Measurements from ENCODE around the gene PANX2.
A peak's percentile ranks its signal among the peaks of the same experiment; 100 is the strongest.

Gene PANX2

GRCh38 chr22:50216055-50216683 lies 45.6 kb downstream of the PANX2 start:
- no peak for DNase-seq (ENCODE audit: low spot score)

GRCh38 chr22:50216684-50217520 lies 46.4 kb downstream of the PANX2 start:
- no peak for DNase-seq (ENCODE audit: low spot score)

GRCh38 chr22:50217543-50218152 lies 47.1 kb downstream of the PANX2 start:
- no peak for DNase-seq (ENCODE audit: low spot score)

GRCh38 chr22:50218153-50218995 lies 47.8 kb downstream of the PANX2 start:
- DNase-seq (ENCODE audit: low spot score), result no peak

GRCh38 chr22:50218996-50219727 lies 48.6 kb downstream of the PANX2 start:
- peak; percentile 75 for DNase-seq (ENCODE audit: low spot score)

GRCh38 chr22:50219800-50220602 lies 49.5 kb downstream of the PANX2 start:
- DNase-seq (ENCODE audit: low spot score), result no peak

GRCh38 chr22:50220603-50221409 lies 50.3 kb downstream of the PANX2 start:
- DNase-seq (ENCODE audit: low spot score), result no peak

- no peak for DNase-seq (ENCODE audit: low spot score)
Observed at GRCh38 chr22:50221410-50222300, 51.1 kb downstream of the PANX2 start.

GRCh38 chr22:50222508-50222907 lies 52.0 kb downstream of the PANX2 start:
- no peak for DNase-seq (ENCODE audit: low spot score)

GRCh38 chr22:50224071-50224470 lies 53.5 kb downstream of the PANX2 start:
- no peak for DNase-seq (ENCODE audit: low spot score)

GRCh38 chr22:50225200-50225969 lies 54.9 kb downstream of the PANX2 start:
- DNase-seq (ENCODE audit: low spot score), result no peak

GRCh38 chr22:50226063-50226874 lies 55.7 kb downstream of the PANX2 start:
- DNase-seq (ENCODE audit: low spot score), result no peak

- no peak for DNase-seq (ENCODE audit: low spot score)
Observed at GRCh38 chr22:50226875-50227165, 56.3 kb downstream of the PANX2 start.

GRCh38 chr22:50227579-50228215 lies 57.2 kb downstream of the PANX2 start:
- DNase-seq (ENCODE audit: low spot score), result no peak

GRCh38 chr22:50228366-50228765 lies 57.8 kb downstream of the PANX2 start:
- no peak for DNase-seq (ENCODE audit: low spot score)

- DNase-seq (ENCODE audit: low spot score), result no peak
Observed at GRCh38 chr22:50229370-50229769, 58.8 kb downstream of the PANX2 start.
